ENCODE measurements around the gene CRIP2. TPM values are rescaled to one million over a fixed set of nuclear protein-coding genes. Genes with fewer than 3 reads are reported as not detected.

The CRIP2 gene
- polyA plus RNA-seq, 1 donor from 2014 or later: 214 TPM

DNA sequence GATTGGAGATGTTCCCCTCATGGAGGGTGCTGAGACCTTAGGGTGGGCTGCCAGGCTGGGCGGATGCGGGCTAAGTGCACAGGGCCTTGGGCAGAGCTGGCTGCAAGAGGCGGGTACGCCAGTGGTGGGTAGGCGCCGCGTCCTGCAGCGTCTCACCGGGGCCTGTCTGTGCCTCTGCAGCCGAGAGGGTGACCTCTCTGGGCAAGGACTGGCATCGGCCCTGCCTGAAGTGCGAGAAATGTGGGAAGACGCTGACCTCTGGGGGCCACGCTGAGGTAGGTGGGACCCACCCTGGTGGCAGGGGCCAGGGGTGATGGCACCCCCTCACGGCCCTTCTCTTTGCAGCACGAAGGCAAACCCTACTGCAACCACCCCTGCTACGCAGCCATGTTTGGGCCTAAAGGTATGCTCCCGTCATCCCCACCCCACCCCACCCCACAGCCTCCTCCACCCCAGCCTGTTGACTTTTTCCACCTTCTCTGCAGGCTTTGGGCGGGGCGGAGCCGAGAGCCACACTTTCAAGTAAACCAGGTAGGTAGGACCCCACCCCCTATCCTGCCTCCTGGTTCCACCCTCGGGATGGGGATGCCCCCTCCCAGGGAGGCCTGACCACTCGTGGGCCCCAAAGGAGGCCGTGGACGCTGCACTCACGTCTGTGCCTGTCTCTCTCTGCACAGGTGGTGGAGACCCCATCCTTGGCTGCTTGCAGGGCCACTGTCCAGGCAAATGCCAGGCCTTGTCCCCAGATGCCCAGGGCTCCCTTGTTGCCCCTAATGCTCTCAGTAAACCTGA, 13.6 kb downstream of the CRIP2 start:
- Histone ChIP-seq H3K4me2 (ENCODE audit: low read length) (no peak overlapping the region), H3K27me3 (ENCODE audit: insufficient read depth, low read depth, low read length) (peaks cover 29% of the 10 kb centered on the region)

DNA sequence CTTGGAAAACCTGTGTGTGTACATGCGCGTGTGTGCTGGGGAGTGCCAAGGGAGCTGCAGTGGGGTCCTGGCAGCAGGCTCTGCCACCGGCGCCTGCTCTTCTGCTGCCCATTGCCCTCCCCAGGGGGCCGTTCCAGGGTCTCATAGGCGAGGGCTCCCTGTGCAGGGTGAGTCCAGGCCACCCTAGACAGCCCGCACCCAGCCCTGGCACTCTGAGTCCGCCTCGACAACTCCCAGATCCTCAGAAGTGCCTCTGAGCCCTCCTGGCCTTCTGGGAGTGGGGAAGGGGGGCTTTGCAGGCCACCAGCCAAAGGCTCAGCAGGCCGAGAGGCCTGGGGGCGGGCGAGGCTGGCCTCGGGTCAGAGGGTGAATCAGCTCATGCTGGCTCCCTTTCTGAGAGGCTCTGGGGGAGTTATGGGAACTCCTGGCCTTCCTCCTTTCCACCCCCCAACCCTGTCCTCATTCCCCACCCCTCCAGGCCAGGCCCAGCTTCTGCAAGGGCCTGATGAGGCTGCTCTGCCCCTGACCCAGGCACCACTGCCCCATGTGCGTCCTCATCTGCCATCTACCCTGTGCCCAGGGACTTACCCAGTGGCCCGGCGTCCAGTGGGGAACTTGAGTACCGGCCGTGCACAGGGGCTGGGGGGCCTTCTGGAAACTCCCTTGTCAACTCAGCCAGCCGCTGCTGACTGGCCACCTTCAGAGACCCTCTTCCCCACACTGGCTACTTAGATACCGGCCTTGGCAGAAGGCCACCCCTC, 14.3 kb downstream of the CRIP2 start:
- Histone ChIP-seq H3K9me3 (ENCODE audit: low read length) (no peaks in the 10 kb centered on the region), H3K9ac (ENCODE audit: low read length) (peak overlapping the region; percentile 96), H3K4me3 (ENCODE audit: low read length) (peak overlapping the region; percentile 93), H3K36me3 (ENCODE audit: insufficient read depth, low read length) (no peaks in the 10 kb centered on the region), H3K4me2 (ENCODE audit: low read length) (peak overlapping the region; percentile 79), H3K9me2 (ENCODE audit: insufficient read depth, low read length) (no peaks in the 10 kb centered on the region), H3K27ac (ENCODE audit: low read length) (peak overlapping the region; percentile 93), H2AFZ (ENCODE audit: low read depth, low read length) (no peak overlapping the region), H3F3A (ENCODE audit: insufficient read depth, low read length, poor library complexity, severe bottlenecking) (no peaks in the 10 kb centered on the region), H4K20me1 (ENCODE audit: insufficient read depth) (no peaks in the 10 kb centered on the region), H3K79me2 (replicated peaks; ENCODE audit: insufficient read depth, low read length) (no peaks in the 10 kb centered on the region), H3K27me3 (ENCODE audit: insufficient read depth, low read depth, low read length) (peaks cover 29% of the 10 kb centered on the region)
- TF ChIP-seq TAF1 (IDR thresholded peaks at IDR 0.05; ENCODE audit: low read depth): no peak
- no peak for TF ChIP-seq SMC3 (conservative IDR thresholded peaks at IDR 0.05; ENCODE audit: poor library complexity)
- TF ChIP-seq RAD21 (conservative IDR thresholded peaks at IDR 0.05): no peak
- TF ChIP-seq, protein P1, sequence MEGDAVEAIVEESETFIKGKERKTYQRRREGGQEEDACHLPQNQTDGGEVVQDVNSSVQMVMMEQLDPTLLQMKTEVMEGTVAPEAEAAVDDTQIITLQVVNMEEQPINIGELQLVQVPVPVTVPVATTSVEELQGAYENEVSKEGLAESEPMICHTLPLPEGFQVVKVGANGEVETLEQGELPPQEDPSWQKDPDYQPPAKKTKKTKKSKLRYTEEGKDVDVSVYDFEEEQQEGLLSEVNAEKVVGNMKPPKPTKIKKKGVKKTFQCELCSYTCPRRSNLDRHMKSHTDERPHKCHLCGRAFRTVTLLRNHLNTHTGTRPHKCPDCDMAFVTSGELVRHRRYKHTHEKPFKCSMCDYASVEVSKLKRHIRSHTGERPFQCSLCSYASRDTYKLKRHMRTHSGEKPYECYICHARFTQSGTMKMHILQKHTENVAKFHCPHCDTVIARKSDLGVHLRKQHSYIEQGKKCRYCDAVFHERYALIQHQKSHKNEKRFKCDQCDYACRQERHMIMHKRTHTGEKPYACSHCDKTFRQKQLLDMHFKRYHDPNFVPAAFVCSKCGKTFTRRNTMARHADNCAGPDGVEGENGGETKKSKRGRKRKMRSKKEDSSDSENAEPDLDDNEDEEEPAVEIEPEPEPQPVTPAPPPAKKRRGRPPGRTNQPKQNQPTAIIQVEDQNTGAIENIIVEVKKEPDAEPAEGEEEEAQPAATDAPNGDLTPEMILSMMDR (IDR thresholded peaks at IDR 0.05; ENCODE audit: poor library complexity, severe bottlenecking): no peak
- no peak for TF ChIP-seq POLR2AphosphoS5 (IDR thresholded peaks at IDR 0.05)

More for the DNA sequence above, 13.6 kb downstream of the CRIP2 start:
- Histone ChIP-seq H3K36me3 (ENCODE audit: insufficient read depth, low read length) (no peaks in the 10 kb centered on the region), H3F3A (ENCODE audit: insufficient read depth, low read length, poor library complexity, severe bottlenecking) (no peaks in the 10 kb centered on the region), H3K4me3 (ENCODE audit: low read length) (peak overlapping the region; percentile 93), H3K79me2 (replicated peaks; ENCODE audit: insufficient read depth, low read length) (no peaks in the 10 kb centered on the region), H3K9me2 (ENCODE audit: insufficient read depth, low read length) (no peaks in the 10 kb centered on the region), H3K9me3 (ENCODE audit: low read length) (no peaks in the 10 kb centered on the region), H2AFZ (ENCODE audit: low read depth, low read length) (no peak overlapping the region), H3K27ac (ENCODE audit: low read length) (no peak overlapping the region), H4K20me1 (ENCODE audit: insufficient read depth) (no peaks in the 10 kb centered on the region), H3K9ac (ENCODE audit: low read length) (no peak overlapping the region)
- no peak for TF ChIP-seq EP300 (conservative IDR thresholded peaks at IDR 0.05; ENCODE audit: poor library complexity, severe bottlenecking)
- TF ChIP-seq, protein P2, sequence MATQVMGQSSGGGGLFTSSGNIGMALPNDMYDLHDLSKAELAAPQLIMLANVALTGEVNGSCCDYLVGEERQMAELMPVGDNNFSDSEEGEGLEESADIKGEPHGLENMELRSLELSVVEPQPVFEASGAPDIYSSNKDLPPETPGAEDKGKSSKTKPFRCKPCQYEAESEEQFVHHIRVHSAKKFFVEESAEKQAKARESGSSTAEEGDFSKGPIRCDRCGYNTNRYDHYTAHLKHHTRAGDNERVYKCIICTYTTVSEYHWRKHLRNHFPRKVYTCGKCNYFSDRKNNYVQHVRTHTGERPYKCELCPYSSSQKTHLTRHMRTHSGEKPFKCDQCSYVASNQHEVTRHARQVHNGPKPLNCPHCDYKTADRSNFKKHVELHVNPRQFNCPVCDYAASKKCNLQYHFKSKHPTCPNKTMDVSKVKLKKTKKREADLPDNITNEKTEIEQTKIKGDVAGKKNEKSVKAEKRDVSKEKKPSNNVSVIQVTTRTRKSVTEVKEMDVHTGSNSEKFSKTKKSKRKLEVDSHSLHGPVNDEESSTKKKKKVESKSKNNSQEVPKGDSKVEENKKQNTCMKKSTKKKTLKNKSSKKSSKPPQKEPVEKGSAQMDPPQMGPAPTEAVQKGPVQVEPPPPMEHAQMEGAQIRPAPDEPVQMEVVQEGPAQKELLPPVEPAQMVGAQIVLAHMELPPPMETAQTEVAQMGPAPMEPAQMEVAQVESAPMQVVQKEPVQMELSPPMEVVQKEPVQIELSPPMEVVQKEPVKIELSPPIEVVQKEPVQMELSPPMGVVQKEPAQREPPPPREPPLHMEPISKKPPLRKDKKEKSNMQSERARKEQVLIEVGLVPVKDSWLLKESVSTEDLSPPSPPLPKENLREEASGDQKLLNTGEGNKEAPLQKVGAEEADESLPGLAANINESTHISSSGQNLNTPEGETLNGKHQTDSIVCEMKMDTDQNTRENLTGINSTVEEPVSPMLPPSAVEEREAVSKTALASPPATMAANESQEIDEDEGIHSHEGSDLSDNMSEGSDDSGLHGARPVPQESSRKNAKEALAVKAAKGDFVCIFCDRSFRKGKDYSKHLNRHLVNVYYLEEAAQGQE (IDR thresholded peaks at IDR 0.05; ENCODE audit: borderline replicate concordance): no peak
- TF ChIP-seq, protein P1 (IDR thresholded peaks at IDR 0.05; ENCODE audit: poor library complexity, severe bottlenecking): no peak

Data from neural cell (in vitro differentiated cells).